SH-SY5Y (cell line): ENCODE measurements around the gene DHCR7.

Experiments
- GATA2 ChIP-seq: IDR thresholded peaks from 2 replicates; pipeline ENCODE4 v1.6.1; 2011; ENCODE audit warnings: mild to moderate bottlenecking, low read depth, low read length
- GATA3 ChIP-seq: IDR thresholded peaks from 2 replicates; pipeline ENCODE4 v1.6.1; 2011; ENCODE audit warnings: low read depth, mild to moderate bottlenecking, low read length, moderate library complexity

DHCR7 gene

DNA sequence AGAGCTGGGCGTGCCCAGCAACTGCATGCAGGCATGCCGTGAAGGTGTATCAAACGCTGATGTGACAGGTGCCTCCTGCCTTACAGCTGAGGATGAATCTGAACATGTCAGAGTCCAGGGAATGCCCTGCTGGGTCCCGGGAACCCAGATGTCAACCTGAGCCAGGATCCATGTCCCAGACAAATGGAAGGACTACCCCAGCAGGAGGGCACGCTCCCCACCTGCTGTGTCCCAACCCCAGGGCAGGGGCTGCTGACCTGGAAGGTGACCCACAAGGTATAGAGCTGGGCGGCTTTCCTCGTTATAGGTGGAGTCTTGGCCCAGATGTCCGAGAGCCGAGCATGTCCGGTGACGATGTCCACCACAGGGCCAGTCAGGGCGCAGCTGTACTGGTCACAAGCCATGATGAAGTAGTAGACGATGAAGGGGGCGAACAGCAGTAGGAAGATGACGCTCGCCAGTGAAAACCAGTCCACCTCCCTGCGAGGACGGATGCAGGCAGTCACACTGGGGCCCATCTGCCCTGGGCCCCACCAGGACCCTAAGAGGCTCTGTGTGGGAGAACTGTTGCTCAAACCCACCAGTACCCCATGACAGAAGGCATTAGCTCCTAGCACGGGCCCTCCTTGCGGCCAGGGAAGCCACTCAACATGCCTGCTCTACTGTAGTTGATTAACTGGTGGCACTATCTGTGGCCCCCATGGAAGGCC is 4.3 kb downstream of the DHCR7 start:
- TF ChIP-seq GATA3: no peak
- no peak for TF ChIP-seq GATA2

DNA sequence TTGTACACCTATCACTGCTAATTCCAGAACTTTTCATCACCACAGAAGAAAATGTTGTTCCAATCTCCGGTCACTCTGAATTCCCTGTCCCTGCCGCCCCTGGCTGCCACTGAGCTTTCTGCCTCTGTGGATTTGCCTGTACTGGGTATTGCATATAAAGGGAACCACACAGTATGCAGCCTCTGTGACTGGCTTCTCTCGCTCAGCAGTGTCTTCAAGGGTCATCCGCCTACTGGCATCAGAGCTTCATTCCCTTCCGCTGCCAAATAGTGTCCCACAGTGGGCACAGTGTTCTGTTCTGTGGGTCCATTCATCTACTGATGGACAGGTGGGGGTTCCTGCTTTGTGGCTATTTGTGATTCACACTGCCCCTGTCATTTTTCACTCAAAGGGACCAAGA is 5.3 kb downstream of the DHCR7 start:
- TF ChIP-seq GATA2: no peak
- TF ChIP-seq GATA3: no peak

DNA sequence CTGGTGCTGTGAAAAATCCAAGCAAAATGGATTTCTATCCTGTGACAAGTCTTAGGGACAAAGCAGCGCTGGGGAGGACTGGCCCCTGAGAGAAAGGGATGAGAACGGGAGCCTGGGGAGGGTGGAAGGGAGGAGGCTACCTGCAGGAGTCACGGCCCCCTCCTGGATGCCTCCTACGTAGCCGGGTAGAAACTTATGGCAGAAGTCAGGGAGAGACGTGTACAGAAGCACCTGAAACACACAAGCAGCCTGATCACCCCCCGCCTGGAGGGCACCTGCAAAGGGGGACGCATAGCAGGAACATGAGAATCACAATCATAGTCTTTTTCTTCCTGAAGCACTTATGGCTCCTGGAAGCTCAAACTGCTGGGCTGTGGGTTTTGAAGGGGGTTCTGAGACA is 6.1 kb downstream of the DHCR7 start:
- TF ChIP-seq GATA3 (no peak), GATA2 (no peak)

DNA sequence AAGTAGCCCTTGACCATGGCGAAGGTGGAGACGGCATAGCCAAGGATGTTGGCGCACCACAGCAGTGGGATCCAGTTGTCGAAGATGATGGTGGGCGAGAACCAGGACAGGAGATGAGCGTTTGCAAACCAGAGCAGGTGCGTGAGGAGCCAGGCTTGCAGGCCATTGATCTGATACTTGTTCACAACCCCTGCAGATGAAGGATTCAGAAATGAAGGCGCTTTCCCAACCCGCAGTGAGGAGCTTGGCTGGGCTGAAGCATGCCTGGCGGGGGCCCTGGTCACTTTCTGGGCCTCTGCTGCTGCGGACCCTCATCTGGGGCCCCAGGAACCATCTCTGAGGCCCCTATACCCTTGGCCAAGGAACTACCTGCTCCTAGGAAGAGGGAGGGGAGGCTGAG is 6.9 kb downstream of the DHCR7 start:
- no peak for TF ChIP-seq GATA2
- TF ChIP-seq GATA3: no peak

DNA sequence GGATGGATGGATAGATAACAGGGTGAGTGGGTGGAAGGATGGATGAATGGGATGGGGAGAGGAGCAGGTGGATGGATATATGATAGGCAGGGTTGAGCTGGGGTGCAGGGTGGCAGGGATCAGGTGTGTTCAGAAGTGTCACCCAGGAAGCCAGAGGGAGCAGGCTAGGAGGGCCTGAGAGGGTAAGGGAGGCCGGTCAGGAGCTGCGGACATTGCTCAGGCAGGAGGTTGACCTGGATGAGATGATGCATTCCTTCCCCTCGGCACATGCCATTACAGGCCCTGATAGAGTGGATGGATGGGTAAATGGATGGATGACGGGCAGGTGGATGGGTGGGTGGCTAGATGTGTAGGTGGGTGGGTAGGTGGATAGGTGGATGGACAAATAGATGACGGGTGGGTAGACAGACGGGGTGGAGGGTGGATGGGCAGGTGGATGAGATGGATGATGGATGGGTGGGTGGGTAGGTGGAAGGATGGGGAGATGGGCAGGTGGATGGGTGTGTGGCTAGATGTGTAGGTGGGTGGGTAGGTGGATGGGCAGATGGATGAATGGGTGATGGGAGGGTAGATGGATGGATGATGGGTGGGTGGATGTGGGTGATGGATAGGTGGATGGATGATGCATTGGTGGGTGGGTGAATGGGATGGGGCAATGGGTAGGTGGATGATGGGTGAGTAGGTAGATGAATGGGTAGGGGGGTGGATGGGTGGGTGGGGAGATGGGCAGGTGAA is 8.0 kb downstream of the DHCR7 start:
- TF ChIP-seq GATA3 (no peak), GATA2 (no peak)

DNA sequence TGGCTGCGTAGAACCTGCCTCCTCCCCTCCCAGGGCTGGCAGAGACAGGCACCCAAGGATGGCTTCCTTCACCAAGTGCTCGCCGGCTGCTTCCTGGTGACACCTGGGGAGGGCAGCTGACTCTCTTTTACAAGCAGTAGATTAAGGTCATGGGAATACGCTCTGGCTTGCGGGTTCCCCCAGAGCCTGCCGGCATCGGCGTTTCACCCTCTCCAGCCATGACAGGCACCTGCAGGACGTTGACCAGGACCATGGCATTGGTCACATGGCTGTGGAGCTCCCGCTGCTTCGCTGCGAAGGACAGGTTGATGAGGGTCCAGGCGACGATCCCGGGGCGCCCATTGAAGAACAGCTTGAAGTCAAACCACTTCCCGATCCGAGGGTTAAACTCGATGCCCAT is 9.5 kb downstream of the DHCR7 start:
- TF ChIP-seq GATA2 (no peak), GATA3 (no peak)

DNA sequence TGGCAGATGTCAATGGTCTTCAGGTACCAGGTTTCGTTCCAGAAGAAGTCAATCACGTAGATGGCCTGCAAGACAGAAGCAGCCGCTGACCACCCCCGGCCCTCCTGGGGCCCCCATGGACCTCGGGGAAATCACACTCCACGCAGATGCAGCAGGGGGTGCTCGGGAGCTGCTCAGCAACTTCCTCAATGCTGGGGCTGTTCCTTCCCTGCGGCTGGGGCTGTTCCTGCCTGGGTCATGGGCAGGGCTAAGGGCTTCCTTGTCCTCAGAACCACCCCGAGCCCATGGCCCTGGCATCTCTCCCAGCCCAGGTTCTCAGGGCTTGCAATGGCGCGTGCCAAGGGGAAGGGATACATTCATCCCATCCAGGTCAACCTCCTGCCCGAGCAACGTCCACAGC is 10.3 kb downstream of the DHCR7 start:
- TF ChIP-seq GATA2 (no peak), GATA3 (no peak)

DNA sequence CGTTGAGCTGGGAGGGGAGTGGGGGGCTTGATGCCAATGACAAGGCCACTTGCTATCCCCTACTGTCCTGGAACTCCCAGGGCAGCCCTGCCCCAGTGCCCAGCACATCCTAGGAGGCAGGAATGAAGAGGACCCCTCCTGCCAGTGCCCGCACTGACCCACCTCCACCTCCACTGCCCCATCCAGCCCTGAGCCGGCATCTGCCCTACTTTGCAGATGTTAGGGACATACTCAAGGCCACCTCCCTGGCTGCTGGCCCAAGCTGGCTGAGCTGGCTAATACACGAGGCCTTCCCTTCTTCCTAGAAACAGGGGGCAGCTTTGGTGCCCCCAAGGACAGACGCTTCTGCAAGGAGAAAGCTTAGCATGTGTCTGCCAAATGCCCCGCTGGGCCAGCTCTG is 10.8 kb downstream of the DHCR7 start:
- no peak for TF ChIP-seq GATA2
- no peak for TF ChIP-seq GATA3

DNA sequence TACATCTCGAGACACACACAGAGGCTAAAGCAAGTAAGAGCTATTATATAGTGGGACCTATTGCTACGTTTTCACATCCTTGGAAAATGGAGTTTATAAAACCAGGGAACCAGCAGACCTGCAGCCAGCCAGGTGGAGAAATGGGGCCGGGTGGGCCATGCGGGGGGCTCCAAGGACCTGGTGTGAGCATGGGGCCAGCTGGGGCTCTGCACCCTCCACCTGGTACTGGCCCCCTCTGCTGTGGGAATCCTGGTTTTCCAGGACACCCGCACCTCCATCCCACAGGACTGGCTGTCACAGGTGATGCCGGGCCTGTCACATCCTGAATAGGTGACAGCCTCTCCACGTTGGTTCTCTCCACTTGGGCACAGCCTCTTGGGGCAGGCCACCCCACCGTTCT is 11.3 kb downstream of the DHCR7 start:
- TF ChIP-seq GATA3: no peak
- TF ChIP-seq GATA2: no peak

DNA sequence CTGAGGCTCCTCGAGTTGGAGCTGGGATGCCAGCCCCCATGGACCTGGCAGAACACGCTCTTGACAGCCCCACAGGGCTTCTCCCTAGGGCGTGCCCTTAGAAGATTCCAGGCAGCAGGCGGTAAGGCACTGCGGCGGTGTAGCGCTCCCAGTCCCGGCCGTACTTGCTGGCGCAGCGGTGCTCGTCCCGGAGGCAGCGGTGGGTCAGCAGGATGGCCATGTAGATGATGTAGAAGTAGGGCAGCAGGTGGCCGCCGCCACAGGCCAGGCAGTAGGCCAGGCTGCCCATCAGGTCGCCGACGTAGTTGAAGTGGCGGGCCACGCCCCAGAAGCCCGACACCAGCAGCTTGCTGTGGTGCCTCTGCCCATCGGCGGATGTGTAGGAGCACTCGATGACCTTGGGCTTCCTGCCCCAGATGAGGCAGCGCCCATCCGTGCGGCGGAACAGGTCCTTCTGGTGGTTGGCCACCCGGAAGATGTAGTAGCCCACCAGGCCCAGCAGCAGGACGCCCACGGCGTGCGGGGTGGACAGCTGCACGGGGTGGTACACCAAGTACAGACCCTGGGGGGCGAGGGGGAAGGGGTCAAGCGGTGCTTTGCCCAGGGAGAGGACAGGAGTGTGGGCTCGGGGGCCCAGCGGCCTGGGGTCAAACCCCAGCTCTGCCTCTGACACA is 12.8 kb downstream of the DHCR7 start:
- no peak for TF ChIP-seq GATA2
- TF ChIP-seq GATA3: no peak

DNA sequence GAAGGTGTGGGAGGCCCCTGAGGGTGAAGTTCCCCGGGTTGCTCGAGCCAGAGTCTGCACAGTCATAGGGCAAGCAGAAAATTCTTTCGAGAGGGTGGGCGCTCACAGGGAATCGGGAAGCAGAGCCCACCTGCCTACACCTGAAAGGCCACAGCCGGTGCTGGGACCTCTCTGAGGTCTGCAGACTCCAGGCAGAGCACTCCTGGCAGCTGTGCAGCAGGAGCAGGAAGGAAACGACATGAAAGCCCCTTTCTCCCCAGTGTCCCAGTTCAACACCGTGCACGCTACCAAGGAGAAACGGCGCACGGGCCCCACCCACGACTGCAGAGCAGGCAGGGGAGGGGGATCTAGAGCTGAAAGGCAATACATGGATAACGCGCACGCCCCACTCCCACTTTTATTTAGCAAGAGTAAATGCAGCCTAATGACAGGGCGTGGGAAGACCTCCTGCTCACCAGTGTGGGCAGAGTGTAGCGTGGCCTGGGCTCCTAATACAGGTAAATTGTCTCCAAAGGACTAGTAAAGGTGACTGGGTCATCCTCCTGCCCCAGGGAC is 13.5 kb downstream of the DHCR7 start:
- TF ChIP-seq GATA3 (no peak), GATA2 (no peak)

DNA sequence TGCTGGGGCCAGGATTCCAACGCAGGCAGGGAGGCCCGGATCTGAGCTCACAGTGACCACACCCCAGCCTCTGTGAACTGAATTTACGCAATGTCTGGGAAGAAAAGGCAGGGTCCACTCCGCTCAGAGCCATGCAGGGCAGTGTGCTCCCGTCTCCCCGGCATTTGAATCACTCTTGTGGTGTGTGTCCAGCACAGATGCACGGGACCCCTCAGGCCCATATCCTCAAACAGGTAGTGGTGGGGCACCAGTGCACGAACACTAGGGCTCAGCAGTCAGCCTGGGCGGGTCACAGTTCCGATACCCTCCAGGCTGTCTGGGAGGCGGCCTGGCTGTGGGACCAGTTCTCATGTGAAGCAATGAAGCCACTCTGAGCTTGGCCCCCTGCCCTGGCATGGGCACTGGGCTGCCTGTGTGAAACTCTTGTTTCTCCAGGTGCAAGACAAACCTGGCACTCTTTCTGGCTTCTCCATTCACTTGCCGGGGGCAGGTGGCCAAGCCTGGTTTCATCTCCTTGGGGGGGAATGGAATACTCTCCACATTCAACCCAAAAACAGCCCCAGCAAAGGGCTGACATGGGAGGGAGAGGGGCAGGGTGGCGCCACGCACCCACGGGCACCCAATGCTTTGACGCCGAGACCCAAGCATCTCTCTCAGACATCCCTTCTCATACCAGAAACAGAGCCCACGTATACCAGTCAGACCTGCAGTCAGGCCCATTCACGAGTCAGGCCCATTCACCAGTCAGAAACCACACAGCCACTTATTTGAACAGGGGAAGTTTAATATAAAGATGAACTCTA is 14.3 kb downstream of the DHCR7 start:
- TF ChIP-seq GATA2: no peak
- TF ChIP-seq GATA3: no peak

DNA sequence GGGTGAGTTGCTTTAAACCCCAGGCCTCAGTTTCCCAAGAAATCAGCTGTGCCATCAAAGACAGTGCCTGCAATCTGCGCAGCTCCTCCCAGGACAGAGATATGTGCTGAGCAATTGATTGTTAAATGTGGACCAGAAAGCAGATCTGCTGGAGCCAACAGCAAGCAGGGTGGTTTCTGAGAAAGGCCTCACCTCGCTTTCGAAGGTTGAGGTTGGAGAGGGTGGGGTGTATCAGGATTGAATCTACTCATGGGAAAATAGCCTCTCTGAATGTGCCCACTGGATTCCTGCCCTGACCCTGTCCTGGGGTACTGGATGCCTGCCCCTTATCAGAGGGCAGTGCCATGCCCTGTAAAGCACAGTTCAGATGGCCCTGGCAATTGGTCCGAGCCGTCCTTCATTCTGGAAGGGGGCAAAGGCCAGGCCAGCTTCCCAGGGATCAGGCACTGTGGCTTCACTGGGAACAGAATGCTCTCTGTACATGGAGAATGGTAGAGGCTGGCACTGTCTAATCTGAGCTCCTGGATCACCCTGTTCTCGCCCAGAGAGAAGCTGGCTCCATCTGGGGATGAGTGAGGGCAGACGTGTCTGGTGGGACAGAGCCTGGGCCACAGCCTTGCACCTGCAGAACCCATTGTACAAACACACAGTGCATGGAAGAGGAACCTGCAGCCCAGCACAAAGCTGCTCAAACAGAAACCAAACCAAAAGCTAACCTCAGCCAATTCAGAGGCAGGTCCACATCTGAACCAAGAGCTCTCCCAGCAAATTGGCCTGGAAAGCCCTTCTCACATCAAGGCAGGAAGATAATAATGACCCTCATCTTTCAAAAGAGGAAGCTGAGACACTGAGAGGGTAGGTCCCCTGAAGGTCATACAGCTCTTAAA is 15.2 kb downstream of the DHCR7 start:
- TF ChIP-seq GATA3 (no peak), GATA2 (no peak)
